ENCODE data around the gene SHC4.

SHC4 gene

DNA sequence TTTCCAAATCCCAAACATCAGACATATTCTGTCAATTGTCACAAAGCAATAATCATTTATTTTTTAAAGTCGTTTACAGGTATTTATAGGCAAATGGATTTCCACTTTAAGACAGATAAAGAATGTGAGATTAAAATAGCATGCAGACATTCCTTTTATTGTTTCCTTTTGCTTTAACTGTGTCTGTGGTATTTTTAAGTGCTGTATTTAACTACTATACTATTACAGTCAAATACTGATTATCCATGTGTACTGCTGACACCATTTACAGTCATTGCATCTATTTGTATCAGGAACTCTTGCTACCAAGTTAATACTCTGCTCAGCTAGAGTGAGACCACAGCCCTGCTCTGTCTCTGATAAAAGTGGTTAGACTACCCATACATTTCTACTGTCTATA, 140.0 kb downstream of the SHC4 start:
- TF ChIP-seq, protein P1, sequence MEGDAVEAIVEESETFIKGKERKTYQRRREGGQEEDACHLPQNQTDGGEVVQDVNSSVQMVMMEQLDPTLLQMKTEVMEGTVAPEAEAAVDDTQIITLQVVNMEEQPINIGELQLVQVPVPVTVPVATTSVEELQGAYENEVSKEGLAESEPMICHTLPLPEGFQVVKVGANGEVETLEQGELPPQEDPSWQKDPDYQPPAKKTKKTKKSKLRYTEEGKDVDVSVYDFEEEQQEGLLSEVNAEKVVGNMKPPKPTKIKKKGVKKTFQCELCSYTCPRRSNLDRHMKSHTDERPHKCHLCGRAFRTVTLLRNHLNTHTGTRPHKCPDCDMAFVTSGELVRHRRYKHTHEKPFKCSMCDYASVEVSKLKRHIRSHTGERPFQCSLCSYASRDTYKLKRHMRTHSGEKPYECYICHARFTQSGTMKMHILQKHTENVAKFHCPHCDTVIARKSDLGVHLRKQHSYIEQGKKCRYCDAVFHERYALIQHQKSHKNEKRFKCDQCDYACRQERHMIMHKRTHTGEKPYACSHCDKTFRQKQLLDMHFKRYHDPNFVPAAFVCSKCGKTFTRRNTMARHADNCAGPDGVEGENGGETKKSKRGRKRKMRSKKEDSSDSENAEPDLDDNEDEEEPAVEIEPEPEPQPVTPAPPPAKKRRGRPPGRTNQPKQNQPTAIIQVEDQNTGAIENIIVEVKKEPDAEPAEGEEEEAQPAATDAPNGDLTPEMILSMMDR (IDR thresholded peaks at IDR 0.05): no peak

DNA sequence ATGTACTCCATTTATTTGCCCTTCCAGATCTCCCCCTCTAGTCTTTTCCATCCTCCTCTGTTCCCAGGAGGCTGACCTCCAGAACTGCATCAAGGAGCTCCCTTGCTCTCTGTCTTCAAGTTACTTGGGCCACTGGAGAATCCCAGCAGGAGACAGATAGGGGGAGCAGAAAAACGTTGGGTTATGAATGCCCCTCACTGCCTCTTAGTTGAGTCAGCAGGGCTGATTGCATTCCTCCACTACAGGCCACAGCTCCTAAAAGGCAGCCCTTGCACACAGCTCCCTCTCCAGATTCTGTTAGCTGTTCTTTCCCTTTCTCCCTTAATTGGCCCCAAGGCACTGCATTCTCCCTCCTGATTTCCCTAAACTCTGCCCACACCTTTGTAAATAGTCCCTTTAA, 140.5 kb downstream of the SHC4 start:
- TF ChIP-seq, protein P1 (IDR thresholded peaks at IDR 0.05): no peak

DNA sequence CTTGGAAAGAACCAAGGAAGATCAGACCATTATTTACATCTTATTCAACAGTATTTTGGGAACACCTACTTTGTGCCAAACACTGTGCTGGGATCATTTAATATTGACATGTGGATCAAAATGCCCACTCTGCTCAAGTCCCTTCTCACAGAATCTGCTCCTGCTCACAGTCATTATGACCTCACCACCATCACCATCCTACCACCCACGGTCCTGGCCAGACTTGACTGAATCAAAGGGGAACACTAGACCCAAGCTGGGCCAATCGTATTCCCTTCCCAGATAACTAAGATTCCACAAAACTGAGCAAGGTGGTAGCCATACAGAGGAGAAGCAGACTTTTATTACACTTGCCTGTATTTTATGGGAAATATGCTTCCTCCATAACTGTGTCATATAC, 149.4 kb downstream of the SHC4 start:
- TF ChIP-seq, protein P1 (IDR thresholded peaks at IDR 0.05): no peak

DNA sequence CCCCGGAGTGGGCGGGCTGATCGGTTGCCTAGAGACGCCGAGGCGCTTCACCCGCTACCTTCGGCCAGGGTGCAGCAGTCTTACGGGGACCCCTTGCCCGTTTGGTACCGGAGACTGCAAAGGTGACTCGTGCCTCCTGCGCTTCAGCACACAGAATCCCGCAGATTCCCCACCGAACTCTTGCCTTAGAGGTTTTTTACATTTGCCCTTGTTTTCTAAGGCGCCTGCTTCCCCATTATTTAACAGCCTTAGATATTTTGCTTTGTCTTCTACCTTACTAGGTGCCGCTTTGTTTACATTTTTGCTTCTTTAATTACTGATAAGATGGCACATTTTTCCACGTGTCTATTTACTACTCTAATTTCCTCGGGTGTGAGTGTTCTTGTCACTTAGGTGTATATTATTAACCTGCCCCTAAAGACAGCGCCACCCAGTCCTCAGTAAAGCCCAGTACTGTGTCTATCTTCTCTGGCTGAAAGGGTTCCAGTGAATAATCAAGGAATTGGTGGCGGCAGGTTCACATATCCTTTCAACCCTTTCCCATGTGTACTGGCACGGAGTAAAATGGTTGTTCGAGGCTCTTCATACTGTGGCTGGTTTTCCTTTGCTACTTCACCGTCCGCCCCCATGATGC, 152.3 kb downstream of the SHC4 start:
- TF ChIP-seq, protein P1 (IDR thresholded peaks at IDR 0.05): peak; percentile 39; the same call in 1 of the 2 replicates

DNA sequence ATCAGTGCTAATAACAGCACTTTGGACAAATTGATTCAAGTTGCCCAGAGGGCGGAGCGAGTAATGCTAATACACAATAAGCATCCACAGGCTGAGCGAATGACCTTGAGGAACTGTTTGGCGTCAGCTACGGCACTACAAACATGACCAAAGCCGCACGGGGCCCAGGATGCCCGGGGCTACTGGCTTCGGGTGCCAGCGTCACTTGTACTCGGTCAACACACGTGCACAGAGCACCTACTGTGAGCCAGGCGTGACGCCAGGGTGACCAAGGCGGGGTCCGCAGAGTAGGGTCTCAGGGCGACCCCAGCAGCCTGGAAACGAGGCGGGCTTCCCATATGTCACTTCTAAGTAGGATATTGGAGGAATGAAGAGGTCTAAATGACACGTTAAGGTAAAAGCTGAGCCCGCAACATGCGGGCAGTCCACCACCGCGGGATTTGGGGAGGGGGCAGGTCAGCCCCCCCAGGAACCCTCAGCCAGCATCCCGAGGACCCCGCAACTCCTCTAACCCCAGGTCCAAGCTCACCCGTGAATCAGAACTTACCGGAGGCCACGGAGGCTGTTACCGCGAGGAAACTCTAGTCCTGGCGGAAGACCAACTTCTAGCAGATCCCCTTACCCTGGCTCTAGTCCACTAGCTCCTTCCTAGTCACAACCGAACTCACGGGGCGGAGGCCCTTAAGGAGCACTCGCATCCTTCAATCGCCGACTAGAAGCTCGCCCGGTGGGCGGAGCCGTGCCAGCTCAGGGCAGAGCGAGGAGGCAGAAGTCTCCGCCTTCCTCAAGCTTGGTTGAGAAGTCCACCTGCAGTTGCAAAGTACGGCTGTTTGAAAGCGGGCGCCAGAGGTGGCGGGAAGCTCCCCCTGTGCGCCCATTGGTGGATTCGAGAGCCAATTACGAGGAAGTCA, 153.1 kb downstream of the SHC4 start, which contains the start of gene CEP152:
Gene CEP152, minus strand, starts transcription at position 656 of the 911 bp plus-strand sequence. CDS start 5,420 bp downstream, outside the sequence.
- TF ChIP-seq, protein P1 (IDR thresholded peaks at IDR 0.05): no peak

DNA sequence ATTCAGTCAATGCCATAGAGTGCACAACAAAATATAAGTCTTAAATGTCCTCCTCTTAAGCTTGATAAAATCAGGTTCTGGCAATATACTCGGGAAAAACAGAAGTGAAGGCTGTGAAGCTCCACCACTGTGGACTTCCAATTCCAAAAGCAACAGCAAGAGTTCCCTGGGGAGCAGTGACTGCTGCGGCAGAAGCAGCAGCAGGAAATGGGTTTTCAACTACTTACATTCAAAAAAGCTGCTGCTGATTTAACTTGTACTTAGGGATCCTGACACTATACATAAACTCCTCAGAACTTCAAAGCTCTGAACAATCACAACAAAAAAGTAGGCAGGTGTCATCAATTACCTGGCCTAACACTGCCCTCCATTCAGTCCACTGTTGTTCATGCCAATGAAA, 157.6 kb downstream of the SHC4 start:
- TF ChIP-seq, protein P1 (IDR thresholded peaks at IDR 0.05): no peak

DNA sequence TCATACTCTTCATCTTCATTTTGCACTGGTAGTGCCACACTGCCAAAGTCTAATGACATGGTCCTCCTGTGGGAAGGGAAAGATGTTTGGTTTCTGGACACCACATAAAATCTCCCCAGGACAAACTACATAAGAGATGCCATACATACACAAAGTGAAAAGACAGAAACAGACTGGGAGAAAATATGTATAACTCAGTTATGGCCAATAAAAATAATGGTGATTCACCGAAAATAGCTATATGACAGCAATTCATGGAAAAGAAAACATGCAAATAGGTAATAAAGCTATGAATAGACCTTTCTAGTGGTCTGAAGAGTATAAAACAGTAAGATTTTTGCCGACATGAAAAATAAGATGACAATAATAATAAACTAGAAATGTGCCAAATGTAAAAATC, 158.1 kb downstream of the SHC4 start:
- TF ChIP-seq, protein P1 (IDR thresholded peaks at IDR 0.05): no peak

All from LNCAP (cell line).